ENCODE measurements around the gene OR5H2. TPM values are rescaled to one million over a fixed set of nuclear protein-coding genes. Genes with fewer than 3 reads are reported as not detected.

The OR5H2 gene
- polyA plus RNA-seq, 3 donors: not detected

DNA sequence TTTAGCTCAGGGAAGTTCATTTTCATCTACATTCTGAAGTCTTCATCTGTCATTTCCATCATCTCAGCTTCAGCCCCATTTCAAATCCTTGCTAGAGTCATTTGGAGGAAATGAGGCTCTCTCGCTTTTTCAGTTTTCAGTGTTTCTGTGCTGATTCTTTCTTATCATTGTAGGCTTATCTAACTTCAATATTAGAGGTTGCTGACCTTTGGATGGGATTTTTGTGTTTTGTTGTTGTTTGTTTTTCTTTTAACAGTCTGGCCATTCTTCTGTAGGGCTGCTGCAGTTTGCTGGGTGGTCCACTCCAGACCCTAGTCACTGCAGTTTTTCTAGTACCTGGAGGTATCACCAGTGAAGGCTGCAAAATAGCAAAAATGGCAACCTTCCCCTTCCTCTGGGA is 8.6 kb downstream of the OR5H2 start:
- Mint-ChIP-seq H3K36me3 (no peaks in the 10 kb centered on the region), H3K27ac (no peak overlapping the region), H3K9me3 (peaks cover 6 to 20% (median 9%) of the 10 kb centered on the region in 7 donors), H3K27me3 (ENCODE audit: low read depth in 3 of 3) (peaks cover 0 to 3% (median 2%) of the 10 kb centered on the region in 3 donors), H3K4me3 (no peak overlapping the region), H3K4me1 (no peaks in the 10 kb centered on the region)
- TF ChIP-seq, protein P1, sequence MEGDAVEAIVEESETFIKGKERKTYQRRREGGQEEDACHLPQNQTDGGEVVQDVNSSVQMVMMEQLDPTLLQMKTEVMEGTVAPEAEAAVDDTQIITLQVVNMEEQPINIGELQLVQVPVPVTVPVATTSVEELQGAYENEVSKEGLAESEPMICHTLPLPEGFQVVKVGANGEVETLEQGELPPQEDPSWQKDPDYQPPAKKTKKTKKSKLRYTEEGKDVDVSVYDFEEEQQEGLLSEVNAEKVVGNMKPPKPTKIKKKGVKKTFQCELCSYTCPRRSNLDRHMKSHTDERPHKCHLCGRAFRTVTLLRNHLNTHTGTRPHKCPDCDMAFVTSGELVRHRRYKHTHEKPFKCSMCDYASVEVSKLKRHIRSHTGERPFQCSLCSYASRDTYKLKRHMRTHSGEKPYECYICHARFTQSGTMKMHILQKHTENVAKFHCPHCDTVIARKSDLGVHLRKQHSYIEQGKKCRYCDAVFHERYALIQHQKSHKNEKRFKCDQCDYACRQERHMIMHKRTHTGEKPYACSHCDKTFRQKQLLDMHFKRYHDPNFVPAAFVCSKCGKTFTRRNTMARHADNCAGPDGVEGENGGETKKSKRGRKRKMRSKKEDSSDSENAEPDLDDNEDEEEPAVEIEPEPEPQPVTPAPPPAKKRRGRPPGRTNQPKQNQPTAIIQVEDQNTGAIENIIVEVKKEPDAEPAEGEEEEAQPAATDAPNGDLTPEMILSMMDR (IDR thresholded peaks at IDR 0.05): no peak
- no peak for DNase-seq
- Histone ChIP-seq H2AFZ (ENCODE audit: insufficient read depth, low read depth, low read length, poor library complexity, severe bottlenecking) (no peak overlapping the region), H3K4me2 (replicated peaks; ENCODE audit: extremely low read depth, low read length, poor library complexity, severe bottlenecking) (no peak overlapping the region), H3K9me3 (replicated peaks in 1 of 2; ENCODE audit: control insufficient read depth in 1 of 2, insufficient read depth in 1 of 2, low read length in 2 of 2) (peaks cover 7 to 14% of the 10 kb centered on the region in 2 donors), H3K4me1 (ENCODE audit: control insufficient read depth in 1 of 2, insufficient read depth in 2 of 2, low read length in 2 of 2) (no peaks in the 10 kb centered on the region), H3K27me3 (ENCODE audit: control insufficient read depth in 2 of 2, insufficient read depth in 2 of 2, low read length in 2 of 2) (no peaks in the 10 kb centered on the region), H3K27ac (ENCODE audit: low read depth in 1 of 2, low read length in 2 of 2) (no peak overlapping the region), H3K36me3 (replicated peaks in 1 of 2; ENCODE audit: control insufficient read depth in 1 of 2, insufficient read depth in 2 of 2, low read length in 2 of 2) (no peaks in the 10 kb centered on the region), H3K9ac (ENCODE audit: insufficient read depth, low read length, poor library complexity, severe bottlenecking) (no peak overlapping the region), H3K79me2 (ENCODE audit: insufficient read depth, low read length) (no peaks in the 10 kb centered on the region), H4K20me1 (ENCODE audit: insufficient read depth, low read length) (no peaks in the 10 kb centered on the region), H3K4me3 (replicated peaks in 1 of 3; ENCODE audit: low read depth in 2 of 3, low read length in 3 of 3) (no peak overlapping the region)
- no CpG with 5 or more reads among the region's 1 CpG for WGBS (ENCODE audit: insufficient coverage)
- intact Hi-C loops (cut with micrococcal nuclease): no loop called here

DNA sequence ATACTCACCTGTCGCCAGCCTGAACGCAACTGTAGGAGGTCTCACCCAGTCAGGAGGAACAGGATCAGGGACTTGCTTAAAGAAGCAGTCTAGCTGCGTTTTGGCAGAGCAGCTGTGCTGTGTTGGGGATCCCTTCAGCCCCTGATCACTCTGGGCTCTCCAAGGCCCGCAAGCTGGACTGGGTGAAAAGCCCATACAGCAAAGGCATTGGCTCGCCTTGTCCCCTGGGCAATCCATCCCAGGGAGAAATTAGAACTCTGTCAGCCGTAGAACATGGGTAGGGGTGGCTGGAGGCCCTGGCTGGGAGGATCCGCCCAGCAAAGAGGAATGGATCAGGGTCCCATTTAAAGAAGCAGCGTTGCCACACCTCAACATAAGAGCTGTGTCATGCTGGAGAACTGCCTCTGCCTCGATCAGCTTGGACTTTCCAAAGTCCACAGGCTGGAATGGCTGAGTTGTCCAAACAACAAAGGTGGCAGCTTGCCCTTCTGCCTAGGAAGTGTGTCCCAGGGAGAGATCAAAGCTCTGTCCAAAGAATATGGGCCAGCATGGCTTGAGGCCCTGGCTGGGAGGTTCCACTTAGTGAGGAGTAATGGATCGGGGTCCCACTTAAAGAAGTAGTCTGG is 9.1 kb downstream of the OR5H2 start:
- Histone ChIP-seq H3K79me2 (ENCODE audit: insufficient read depth, low read length) (no peaks in the 10 kb centered on the region), H3K4me2 (replicated peaks; ENCODE audit: extremely low read depth, low read length, poor library complexity, severe bottlenecking) (no peak overlapping the region), H4K20me1 (ENCODE audit: insufficient read depth, low read length) (no peaks in the 10 kb centered on the region), H3K4me1 (ENCODE audit: control insufficient read depth in 1 of 2, insufficient read depth in 2 of 2, low read length in 2 of 2) (no peaks in the 10 kb centered on the region), H3K27me3 (ENCODE audit: control insufficient read depth in 2 of 2, insufficient read depth in 2 of 2, low read length in 2 of 2) (no peaks in the 10 kb centered on the region), H3K4me3 (replicated peaks in 1 of 3; ENCODE audit: low read depth in 2 of 3, low read length in 3 of 3) (no peak overlapping the region), H3K9ac (ENCODE audit: insufficient read depth, low read length, poor library complexity, severe bottlenecking) (no peak overlapping the region), H3K9me3 (replicated peaks in 1 of 2; ENCODE audit: control insufficient read depth in 1 of 2, insufficient read depth in 1 of 2, low read length in 2 of 2) (peaks cover 12 to 19% of the 10 kb centered on the region in 2 donors), H3K27ac (ENCODE audit: low read depth in 1 of 2, low read length in 2 of 2) (no peak overlapping the region), H2AFZ (ENCODE audit: insufficient read depth, low read depth, low read length, poor library complexity, severe bottlenecking) (no peak overlapping the region), H3K36me3 (replicated peaks in 1 of 2; ENCODE audit: control insufficient read depth in 1 of 2, insufficient read depth in 2 of 2, low read length in 2 of 2) (no peaks in the 10 kb centered on the region)
- Mint-ChIP-seq H3K9me3 (peaks cover 6 to 24% (median 13%) of the 10 kb centered on the region in 7 donors), H3K27me3 (ENCODE audit: low read depth in 3 of 3) (peaks cover 0 to 3% (median 2%) of the 10 kb centered on the region in 3 donors), H3K4me3 (no peak overlapping the region), H3K36me3 (no peaks in the 10 kb centered on the region), H3K27ac (no peak overlapping the region), H3K4me1 (no peaks in the 10 kb centered on the region)
- intact Hi-C loops (cut with micrococcal nuclease): no loop called here
- DNase-seq: no peak
- TF ChIP-seq, protein P1 (IDR thresholded peaks at IDR 0.05): no peak
- WGBS (ENCODE audit: insufficient coverage): 83% methylated on average over 9 of the region's 10 CpGs

Measured in CD14-positive monocyte (primary cell).